CD4-positive, alpha-beta T cell treated with Interleukin-15 for 4 hours (primary cell): ENCODE results near the gene NEUROD1.

Source experiments
- DNase-seq: peaks from one replicate; pipeline ENCODE4 v3.0.0-alpha.2; 2020; ENCODE audit warnings: low spot score

NEUROD1 gene

GRCh38 chr2:181680937-181681811 lies 857 bp upstream of the NEUROD1 start:
- DNase-seq = no peak

- no peak for DNase-seq
These were observed 755 bp downstream of the NEUROD1 start for GRCh38 chr2:181679544-181679979.

DNA sequence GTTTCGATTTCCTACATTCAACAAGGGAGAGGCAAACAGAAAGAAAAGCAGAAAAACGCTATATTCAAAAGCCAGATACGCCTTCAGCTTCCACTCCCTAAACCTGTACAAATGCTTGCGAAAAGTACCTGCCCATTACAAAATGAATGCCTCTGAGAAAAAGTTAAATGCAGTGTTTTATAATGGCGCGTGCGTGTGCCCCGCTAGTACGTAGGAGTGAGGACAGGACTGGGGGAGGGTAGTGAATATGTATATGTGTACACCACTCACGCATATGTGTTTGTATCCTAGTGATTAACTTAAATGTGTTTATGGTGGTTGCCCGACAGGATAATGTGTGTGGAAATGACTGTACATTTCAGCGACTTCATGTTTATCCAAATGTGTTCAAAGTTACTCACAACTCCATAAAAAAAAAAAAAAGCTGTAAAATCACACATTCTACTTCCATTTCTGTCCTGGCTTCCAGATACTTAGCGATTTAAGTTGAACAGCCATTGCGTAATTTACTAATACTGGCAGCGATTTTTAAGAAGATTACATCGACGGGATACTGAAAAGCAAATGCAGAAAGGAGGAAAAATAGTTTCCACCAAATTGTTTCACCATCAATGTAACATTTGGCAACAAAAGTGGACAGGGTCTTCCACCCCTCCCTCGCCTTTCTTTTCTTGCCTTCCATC lies 1.3 kb downstream of the NEUROD1 start:
- no peak for DNase-seq

DNA sequence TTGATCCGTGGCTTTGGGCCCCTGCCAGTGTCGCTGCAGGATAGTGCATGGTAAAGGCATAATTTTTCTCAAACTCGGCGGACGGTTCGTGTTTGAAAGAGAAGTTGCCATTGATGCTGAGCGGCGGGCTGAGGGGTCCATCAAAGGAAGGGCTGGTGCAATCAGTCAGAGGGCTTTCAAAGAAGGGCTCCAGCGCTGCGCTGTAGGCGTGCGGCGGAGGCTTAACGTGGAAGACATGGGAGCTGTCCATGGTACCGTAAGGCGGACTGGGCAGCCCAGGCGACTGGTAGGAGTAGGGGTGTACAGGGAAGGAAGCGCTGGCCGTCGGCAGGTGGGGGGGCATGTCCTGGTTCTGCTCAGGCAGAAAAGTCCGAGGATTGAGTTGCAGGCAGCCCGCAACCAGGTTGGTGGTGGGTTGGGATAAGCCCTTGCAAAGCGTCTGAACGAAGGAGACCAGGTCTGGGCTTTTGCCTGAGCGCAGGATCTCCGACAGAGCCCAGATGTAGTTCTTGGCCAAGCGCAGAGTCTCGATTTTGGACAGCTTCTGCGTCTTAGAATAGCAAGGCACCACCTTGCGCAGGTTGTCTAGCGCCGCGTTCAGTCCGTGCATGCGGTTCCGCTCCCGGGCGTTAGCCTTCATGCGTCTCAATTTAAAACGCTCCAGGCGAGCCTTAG lies 2.3 kb downstream of the NEUROD1 start:
- peak; percentile 26 for DNase-seq

- no peak for DNase-seq
These were observed 5.1 kb downstream of the NEUROD1 start for GRCh38 chr2:181675254-181675653.

GRCh38 chr2:181674461-181674860 lies 5.9 kb downstream of the NEUROD1 start:
- no peak for DNase-seq

GRCh38 chr2:181673173-181673572 lies 7.1 kb downstream of the NEUROD1 start:
- no peak for DNase-seq

DNA sequence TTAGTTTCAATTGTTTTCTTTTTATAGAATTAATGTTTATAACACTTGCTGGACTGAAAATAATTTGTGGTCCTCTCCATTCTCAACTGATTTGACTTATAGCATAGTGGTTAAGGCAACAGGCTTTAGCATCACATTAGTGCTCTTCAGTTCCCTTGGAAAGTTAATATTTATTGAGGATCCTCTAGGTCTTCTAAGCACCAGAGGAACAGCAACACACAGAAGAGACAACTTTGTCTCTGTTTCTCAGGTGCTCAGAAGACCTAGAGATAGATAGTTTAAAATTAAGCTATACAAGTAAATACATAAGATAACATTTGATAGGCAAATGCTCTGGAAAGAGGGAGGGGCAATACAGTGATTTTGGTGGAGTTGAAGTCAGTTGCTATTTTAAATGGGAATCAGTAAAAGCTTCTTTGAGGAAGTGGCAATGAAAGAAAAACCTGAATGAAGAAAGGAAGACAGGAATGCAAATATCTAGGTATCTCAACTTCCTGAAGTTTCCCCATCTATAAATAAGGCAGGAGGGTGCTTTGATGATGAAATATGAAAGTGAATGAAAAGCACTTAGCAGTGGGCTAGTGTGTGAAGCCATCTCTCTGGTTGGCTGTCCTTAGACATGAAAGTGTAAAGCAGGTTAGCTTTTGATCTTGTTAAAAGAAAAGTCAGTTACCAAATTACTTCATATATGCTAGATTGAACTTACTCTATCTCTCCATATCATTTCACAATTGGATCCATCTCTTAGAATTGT lies 7.9 kb downstream of the NEUROD1 start:
- no peak for DNase-seq

DNA sequence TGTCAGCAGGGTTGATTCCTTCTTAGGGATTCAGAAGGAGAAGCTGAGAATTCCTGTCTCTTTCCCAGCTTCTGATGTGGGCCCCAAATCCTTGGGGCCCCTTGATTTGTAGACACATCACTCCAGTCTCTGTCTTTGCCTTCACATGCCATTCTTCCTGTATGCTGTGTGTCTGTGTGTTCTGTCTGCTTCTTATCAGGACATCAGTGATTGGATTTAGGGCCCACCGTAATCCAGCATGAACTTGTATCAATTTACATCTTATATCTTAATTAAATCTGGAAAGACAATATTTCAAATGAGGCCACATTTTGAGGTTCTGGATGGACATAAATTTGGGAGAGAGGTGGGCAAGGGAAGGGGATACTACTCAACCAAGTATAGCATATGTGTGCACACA lies 9.7 kb downstream of the NEUROD1 start:
- DNase-seq = no peak

- DNase-seq = no peak
These were observed 13.1 kb downstream of the NEUROD1 start for GRCh38 chr2:181667234-181667633.

GRCh38 chr2:181662287-181662686 lies 18.0 kb downstream of the NEUROD1 start:
- DNase-seq = no peak

DNA sequence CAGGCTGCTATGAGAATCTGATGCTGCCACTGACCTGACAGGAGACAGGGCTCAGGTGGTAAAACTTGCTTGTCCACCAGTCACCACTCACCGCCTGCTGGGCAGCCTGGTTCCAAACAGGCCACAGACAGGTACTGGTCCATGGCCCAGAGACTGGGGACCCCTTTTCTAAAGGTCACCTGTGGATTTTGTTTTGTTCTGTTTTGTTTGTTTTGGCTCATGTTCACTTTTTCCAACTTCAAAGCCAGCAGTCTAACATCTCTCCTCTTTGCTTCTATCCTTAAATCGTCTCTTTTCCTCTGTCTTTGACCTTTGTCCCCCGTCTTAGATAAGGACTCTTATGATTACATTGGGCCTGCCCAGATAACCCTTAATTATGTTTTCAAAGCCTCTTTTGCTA lies 20.1 kb downstream of the NEUROD1 start:
- no peak for DNase-seq

- DNase-seq = no peak
These were observed 21.9 kb downstream of the NEUROD1 start for GRCh38 chr2:181658444-181658843.

- no peak for DNase-seq
These were observed 22.9 kb downstream of the NEUROD1 start for GRCh38 chr2:181657379-181657778.

DNA sequence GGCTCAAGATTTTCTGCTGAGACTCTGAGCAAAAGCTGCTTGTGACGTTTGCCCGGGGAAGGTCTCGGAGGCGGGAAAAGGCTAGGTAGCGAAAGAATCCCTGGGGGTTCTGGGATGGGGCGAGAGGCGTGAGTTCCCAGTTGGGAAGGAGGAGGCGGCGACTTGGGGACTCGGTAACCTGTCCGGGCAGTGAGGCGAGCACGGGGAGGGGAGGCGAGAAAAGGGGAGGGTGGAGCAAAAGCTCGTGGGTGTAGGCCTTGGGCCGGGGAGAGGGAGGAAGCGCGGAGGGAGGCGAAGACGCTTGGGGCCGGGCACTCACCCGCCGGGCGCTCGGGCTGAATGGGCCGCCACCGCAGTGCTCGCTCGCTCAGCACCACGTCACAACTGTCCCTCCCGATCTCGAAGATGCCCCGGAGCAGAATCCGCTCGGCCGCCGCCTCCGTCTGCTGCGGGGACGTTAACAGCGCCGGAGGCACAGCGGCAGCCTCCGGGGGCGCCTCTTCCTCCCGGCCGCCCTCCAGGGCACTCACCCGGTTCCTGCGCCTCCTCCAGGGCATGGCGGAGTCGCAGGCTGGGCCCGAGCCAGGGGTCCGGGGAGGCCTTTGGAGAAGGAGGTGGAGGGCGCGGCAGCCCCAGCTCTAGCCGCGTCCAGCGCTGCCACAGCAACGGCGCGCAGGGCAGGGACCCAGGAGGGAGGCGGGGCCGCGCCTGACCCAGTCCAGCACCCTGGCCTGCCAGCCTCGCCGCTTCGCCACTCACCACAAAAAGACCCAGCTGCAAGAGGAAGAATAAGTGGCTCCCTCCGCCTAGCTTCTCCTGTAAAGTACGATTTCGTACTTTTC lies 23.6 kb downstream of the NEUROD1 start, which contains the start of gene CERKL:
TSS of gene CERKL (minus strand) at position 656 of the 842 bp plus-strand sequence. CDS start at position 557, 99 bp downstream.
- no peak for DNase-seq

- no peak for DNase-seq
These were observed 24.8 kb downstream of the NEUROD1 start for GRCh38 chr2:181655519-181655918.

DNA sequence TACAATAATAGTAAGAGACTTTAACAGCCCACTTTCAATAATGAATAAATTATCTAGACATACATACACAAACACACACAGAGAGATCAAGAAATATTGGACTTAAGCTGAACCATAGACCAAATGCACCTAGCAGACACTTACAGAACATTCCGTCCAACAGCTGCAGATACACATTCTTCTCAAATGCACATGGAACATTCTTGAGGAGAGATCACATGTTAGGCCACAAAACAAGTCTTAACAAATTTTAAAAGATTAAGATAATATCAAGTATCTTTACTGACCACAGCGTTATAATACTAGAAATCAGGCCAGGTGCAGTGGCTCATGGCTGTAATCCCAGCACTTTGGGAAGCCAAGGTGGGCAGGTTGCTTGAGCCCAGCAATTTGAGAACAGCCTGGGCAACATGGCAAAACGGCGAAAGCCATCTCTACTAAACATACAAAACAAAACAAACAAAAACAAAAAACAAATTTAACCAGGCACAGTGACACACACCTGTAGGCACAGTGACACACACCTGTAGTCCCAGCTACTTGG lies 30.8 kb downstream of the NEUROD1 start:
- DNase-seq = no peak

DNA sequence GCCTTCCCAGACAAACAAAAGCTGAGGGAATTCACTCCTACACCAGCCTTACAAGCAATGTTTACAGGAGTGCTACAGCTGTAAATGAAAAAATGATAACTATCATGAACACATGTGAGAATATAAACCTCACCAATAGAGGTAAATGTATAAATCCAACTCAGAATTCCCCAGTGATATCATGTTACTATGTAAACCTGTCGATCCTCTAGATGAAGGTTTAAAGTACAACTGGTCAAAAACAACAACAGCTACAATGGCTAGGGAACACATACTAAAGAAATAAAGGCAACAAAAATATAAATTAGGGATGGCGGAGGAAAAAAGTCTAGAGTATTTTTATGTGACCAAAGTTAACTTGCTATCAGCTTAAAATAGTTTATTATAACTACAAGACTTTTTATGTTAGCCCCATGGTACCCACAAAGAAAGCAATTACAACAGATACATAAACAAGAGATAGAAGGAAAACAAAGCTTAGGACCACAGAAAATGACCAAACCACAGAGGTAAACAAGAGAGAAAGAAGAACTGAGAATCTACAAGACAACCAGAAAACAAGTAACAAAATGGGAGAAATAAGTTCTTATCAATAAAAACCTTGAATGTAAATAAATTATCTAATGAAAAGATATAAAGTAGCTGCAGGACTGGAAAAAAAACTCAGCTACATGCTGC lies 31.7 kb downstream of the NEUROD1 start:
- no peak for DNase-seq

DNA sequence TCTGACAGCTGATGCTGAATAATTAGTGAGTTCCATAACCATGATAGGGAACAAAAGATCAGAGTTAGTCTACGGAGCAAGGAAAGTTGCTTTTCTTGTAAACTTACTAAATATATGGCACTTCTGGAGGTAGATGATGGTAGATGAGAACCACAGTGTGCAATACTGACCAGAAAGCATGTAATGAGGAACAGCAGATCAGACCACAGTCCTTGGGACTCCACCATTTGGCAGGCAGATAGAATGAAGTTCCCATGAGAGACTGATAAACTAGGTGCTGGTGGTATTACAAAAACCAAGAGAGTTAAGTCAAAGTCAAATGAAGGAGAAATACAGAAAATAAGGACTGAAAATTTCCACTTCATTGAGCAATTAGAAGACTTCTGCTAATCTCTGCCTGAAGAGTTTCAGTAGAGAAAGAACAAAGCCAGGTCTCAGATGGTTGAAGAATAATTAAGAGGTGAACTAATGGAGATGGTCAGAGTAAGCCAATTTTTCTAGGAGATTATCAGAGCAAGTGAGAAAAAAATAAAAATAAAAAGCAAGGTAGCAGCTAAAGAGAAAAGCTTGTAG lies 33.8 kb downstream of the NEUROD1 start:
- no peak for DNase-seq

- no peak for DNase-seq
These were observed 37.2 kb downstream of the NEUROD1 start for GRCh38 chr2:181643151-181643550.
